BE2C (cell line): Measurements from ENCODE around the gene POLD4.

Source experiments
- DNase-seq: peaks from one replicate; pipeline ENCODE4 v3.0.0-alpha.2; 2020
- H3K27me3 ChIP-seq: fragments of 250-450 bp; sonication (Bioruptor Pico); 2 replicates; pipeline ENCODE4 v1.5.1; 2020; ENCODE audit warnings: mild to moderate bottlenecking
- H3K36me3 ChIP-seq: fragments of 250-450 bp; sonication (Bioruptor Pico); 2 replicates; pipeline ENCODE4 v1.5.1; 2020; ENCODE audit warnings: mild to moderate bottlenecking
- H3K4me1 ChIP-seq: fragments of 250-450 bp; sonication (Bioruptor Pico); 2 replicates; pipeline ENCODE4 v1.5.1; 2020
- H3K4me3 ChIP-seq: 2 replicates; pipeline ENCODE4 v1.5.1; 2011; ENCODE audit warnings: low read depth, low read length
- H3K9me3 ChIP-seq: fragments of 250-450 bp; sonication (Bioruptor Pico); 2 replicates; pipeline ENCODE4 v1.5.1; 2020
- CTCF ChIP-seq: IDR thresholded peaks from 2 replicates; pipeline ENCODE4 v1.5.1; 2012; ENCODE audit warnings: mild to moderate bottlenecking, low read depth, low read length

Gene POLD4

GRCh38 chr11:67307545-67308001, 45.8 kb downstream of the POLD4 start:
- Histone ChIP-seq H3K27me3 (no peaks in the 10 kb centered on the region), H3K9me3 (no peaks in the 10 kb centered on the region), H3K4me1 (peaks cover 6% of the 10 kb centered on the region), H3K36me3 (peaks cover 3% of the 10 kb centered on the region; the same call in 1 of the 2 replicates), H3K4me3 (no peak overlapping the region)
- no peak for DNase-seq
- TF ChIP-seq CTCF = no peak

GRCh38 chr11:67306769-67307544, 46.4 kb downstream of the POLD4 start:
- no peak overlapping the region for H3K4me3 ChIP-seq
- DNase-seq = no peak
- no peaks in the 10 kb centered on the region for H3K9me3 ChIP-seq
- no peaks in the 10 kb centered on the region for H3K27me3 ChIP-seq
- peaks cover 5% of the 10 kb centered on the region; the same call in 1 of the 2 replicates for H3K36me3 ChIP-seq
- no peak for TF ChIP-seq CTCF
- H3K4me1 ChIP-seq = peaks cover 10% of the 10 kb centered on the region

- peaks cover 16% of the 10 kb centered on the region for H3K36me3 ChIP-seq
- H3K27me3 ChIP-seq = no peaks in the 10 kb centered on the region
- H3K4me3 ChIP-seq = no peak overlapping the region
- TF ChIP-seq CTCF = no peak
- H3K9me3 ChIP-seq = no peaks in the 10 kb centered on the region
- H3K4me1 ChIP-seq = peaks cover 14% of the 10 kb centered on the region
- DNase-seq = no peak
Measured at GRCh38 chr11:67304511-67305113, 48.7 kb downstream of the POLD4 start.

GRCh38 chr11:67303835-67304411, 49.4 kb downstream of the POLD4 start:
- no peak for DNase-seq
- peaks cover 14% of the 10 kb centered on the region for H3K4me1 ChIP-seq
- no peaks in the 10 kb centered on the region for H3K27me3 ChIP-seq
- H3K4me3 ChIP-seq = peak overlapping the region; percentile 60
- TF ChIP-seq CTCF = no peak
- peaks cover 23% of the 10 kb centered on the region for H3K36me3 ChIP-seq
- no peaks in the 10 kb centered on the region for H3K9me3 ChIP-seq

GRCh38 chr11:67303132-67303834, 50.1 kb downstream of the POLD4 start, which contains the start of gene SSH3:
SSH3 (plus strand) TSS chr11:67303530; CDS start chr11:67303626, 96 bp downstream.
- no peak for DNase-seq

More at GRCh38 chr11:67303132-67303834, 50.1 kb downstream of the POLD4 start, which contains the start of gene SSH3:
- Histone ChIP-seq H3K9me3 (no peaks in the 10 kb centered on the region), H3K4me3 (peak within 1 kb of the TSS; percentile 60), H3K36me3 (peaks cover 23% of the 10 kb centered on the region), H3K27me3 (no peaks in the 10 kb centered on the region), H3K4me1 (peaks cover 14% of the 10 kb centered on the region)
- no peak for TF ChIP-seq CTCF
